GM10248 (cell line): ENCODE measurements around the gene DHODH.
"Not testable (repeated sequence)": the region's sequence is repeated elsewhere in the genome, so short reads cannot be mapped to it uniquely, and the experiment has no call there.

Source experiments
- CTCF ChIA-PET: fragments of 300-600 bp; sonication (Branson Sonifier 250); formaldehyde crosslinking; extraction: SDS; loops from one replicate; lab custom pipeline; 2021; ENCODE audit warnings: antibody characterized with exemption; lab: Yijun Ruan, JAX
- POLR2A ChIA-PET: fragments of 350-650 bp; sonication (Branson Sonifier 250); formaldehyde crosslinking; extraction: SDS; loops from one replicate; lab custom pipeline; 2020; ENCODE audit warnings: antibody characterized with exemption; lab: Yijun Ruan, JAX
- DNase-seq: peaks from one replicate; pipeline ENCODE4 v3.0.0; 2012; ENCODE audit errors: extremely low spot score
- TF ChIP-seq, protein P1 (sequence below): IDR thresholded peaks from 2 replicates; pipeline ENCODE4 v1.5.1; 2012; ENCODE audit warnings: mild to moderate bottlenecking, low read depth; ENCODE audit errors: extremely low read depth, missing control alignments, control extremely low read depth

The DHODH gene

DNA sequence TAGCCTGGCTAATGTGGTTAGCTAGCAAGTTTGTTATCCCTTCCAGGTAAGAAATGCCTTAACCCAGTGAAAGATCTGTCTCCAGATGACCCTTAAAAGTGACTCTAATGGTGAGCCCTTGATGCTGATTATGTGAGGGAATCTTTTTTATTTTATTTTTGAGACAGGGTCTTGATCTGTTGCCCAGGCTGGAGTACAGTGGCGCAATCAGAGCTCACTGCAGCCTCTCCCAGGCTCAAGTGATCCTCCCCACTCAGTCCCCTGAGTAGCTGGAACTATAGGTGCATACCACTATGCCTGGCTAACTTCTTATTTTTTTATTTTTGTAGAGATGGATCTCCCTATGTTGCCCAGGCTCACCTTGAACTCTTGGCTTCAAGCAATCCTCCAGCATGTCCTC is 35.0 kb downstream of the DHODH start:
- no peak for DNase-seq
- ChIA-PET POLR2A (no interaction called here), CTCF (no interaction called here)
- TF ChIP-seq, protein P1, sequence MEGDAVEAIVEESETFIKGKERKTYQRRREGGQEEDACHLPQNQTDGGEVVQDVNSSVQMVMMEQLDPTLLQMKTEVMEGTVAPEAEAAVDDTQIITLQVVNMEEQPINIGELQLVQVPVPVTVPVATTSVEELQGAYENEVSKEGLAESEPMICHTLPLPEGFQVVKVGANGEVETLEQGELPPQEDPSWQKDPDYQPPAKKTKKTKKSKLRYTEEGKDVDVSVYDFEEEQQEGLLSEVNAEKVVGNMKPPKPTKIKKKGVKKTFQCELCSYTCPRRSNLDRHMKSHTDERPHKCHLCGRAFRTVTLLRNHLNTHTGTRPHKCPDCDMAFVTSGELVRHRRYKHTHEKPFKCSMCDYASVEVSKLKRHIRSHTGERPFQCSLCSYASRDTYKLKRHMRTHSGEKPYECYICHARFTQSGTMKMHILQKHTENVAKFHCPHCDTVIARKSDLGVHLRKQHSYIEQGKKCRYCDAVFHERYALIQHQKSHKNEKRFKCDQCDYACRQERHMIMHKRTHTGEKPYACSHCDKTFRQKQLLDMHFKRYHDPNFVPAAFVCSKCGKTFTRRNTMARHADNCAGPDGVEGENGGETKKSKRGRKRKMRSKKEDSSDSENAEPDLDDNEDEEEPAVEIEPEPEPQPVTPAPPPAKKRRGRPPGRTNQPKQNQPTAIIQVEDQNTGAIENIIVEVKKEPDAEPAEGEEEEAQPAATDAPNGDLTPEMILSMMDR = no peak

DNA sequence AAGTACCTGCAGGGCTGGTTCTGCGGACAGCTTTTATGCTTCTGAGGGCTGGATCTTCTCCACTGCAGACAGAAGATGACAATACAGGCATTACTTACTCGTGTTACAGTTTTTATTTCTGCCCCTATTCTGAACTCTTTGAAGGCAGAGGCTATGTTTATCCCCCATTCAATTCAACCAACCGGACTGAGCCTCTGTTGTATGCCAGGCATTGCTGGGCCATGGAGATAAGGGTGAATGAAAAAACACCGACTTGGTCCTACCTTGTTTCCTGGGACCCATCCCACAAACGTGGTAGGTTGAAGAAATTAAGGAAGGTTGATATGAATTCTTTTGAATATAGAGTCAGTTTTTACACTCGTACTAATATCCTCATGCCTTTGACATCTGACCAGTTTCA is 35.8 kb downstream of the DHODH start:
- CTCF ChIA-PET = no interaction called here
- TF ChIP-seq, protein P1 = no peak
- POLR2A ChIA-PET = no interaction called here
- DNase-seq = no peak

DNA sequence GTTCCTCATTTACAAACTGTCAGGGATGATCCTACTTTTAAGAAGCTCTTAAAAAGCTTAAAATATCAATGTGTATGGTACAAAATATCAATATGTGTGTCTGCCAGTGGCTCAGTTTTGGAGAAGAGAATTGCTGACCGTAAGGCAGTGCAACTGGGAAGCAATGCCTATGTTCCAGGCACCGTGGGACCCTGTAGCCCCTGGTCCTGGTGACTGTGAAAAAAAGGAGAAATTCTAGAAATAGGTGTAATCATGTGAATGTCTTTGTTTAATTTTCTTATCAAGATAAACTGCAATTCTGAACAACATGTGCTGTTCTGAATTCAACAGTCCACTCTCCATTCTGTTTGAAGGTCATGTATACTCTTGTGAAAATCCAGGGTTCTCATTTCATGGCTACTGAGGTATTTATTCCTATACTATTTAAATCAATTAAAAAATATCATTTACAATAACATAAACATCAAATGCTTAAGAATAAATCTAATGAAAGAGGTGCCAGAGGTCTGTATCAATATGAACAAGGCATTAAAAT is 36.3 kb downstream of the DHODH start:
- TF ChIP-seq, protein P1 = no peak
- CTCF ChIA-PET = no interaction called here
- POLR2A ChIA-PET = no interaction called here
- DNase-seq = no peak

DNA sequence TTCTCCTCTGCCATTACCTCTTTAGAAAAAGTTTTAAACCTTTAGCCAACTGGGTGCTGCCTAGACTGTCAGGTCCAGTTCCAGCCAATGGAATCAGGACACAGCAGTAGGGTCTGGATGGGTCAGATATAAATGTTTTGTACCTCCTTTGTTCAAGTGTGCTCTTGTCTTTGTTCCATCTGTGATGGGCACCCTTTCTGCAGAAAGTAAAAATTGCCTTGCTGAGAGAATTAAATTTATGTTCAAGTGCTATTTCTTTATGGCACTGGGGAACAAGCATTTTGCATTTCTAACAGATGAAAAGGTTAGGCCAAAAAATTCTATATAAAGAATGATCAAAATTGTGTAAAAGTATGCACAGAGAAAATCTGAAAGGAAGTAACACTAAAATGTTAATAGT is 40.6 kb downstream of the DHODH start:
- TF ChIP-seq, protein P1 = no peak
- CTCF ChIA-PET = interaction anchor here (1.3 kb wide), 1 partner anchor 10 kb away, joined by 5 read pairs; no protein-coding TSS in a partner anchor
- POLR2A ChIA-PET = no interaction called here
- DNase-seq = no peak

DNA sequence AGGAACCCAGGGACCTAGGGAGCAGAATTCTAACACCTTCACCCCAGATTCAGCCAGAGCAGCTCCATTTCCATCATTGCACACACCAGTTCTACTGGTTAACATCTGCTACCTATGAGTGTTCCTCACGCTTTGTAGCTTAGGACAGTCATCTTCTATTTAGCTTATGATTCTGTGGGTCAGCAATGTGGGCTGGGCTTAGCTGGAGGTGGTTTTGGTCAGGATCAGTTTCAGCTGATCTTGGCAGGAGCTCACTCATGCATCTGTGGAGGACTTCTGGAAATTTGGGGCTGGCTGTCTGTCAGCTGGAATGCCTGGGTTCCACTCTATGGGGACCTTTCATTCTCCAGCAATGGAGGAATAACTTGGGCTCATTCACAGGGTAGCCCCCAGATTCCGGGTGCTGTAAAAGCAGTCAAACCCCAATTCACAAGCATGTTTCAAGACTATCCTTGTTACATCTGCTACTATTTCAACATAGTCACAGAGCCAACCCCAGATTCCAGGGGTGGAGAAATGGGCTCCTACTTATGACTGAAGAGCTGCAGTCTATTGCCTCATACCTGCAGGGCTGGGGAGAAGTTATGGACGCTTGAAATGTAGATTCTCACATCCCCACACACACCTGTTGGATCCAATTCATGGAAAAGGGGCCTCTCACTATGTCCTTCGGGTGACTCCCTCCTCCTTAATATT is 42.4 kb downstream of the DHODH start:
- CTCF ChIA-PET = interaction anchor here (1.5 kb wide), 1 partner anchor 16 kb away, joined by 5 read pairs; no protein-coding TSS in a partner anchor
- DNase-seq = no peak
- POLR2A ChIA-PET = no interaction called here
- TF ChIP-seq, protein P1 = no peak

DNA sequence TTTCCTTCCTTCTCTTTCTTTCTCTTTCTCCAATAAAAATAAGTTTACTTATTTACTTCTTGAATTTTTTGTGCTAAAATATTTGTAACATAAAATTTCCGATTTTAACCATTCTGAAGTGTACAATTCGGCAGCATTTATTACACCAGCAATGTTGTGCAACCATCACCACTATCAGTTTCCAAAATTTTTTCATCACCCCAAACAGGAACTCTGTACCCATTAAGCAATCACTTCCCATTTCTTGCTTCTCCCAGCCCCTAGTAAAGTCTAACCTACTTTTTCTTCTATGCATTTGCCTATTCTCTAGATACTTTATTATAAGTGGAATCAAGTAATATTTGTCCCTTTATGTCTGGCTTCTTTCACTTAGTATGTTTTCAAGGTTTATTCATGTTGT is 43.3 kb downstream of the DHODH start:
- ChIA-PET POLR2A (no interaction called here), CTCF (interaction anchor here (1.5 kb wide), 1 partner anchor 15 kb away, joined by 5 read pairs; no protein-coding TSS in a partner anchor)
- TF ChIP-seq, protein P1 = no peak
- DNase-seq = no peak

DNA sequence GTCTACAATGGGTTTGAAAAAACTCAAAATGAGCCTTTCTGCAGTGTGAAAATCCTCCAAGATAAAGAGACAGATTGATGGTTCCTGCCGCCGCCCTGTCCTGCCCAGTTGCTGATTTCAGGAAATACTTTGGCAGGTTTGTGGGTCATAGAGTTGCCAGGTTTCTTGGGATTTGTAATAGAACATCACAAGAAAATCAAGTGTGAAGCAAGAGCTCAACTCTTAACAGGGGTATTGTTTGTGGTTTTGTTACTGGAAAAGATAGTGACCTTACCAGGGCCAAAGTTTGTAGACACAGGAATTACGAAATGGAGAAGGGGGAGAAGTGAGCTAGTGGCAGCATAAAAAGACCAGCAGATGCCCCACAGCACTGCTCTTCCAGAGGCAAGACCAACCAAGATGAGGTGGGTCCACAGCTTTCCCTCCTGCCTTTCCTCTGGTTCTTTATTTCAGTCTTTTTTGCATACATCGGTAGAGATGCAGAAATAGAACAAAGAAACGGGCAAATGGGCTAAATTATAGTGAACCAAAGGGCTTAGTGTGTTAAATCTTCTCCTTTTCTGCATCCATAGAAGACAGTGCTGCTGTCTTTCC is 45.8 kb downstream of the DHODH start, which contains the start of gene HP:
Gene HP (plus strand): TSS at position 252 of the 594 bp plus-strand sequence. CDS start 148 bp downstream, at position 400.
- DNase-seq, POLR2A ChIA-PET: not testable (repeated sequence)
- CTCF ChIA-PET = interaction anchor here (0.8 kb wide), 1 partner anchor 9 kb away, joined by 3 read pairs; the partner anchor contains the start of gene HPR
